HG03460 (cell line): ENCODE measurements around the gene AKAP9.
"Not testable (repeated sequence)": the region's sequence is repeated elsewhere in the genome, so short reads cannot be mapped to it uniquely, and the experiment has no call there.

Source experiments
- ATAC-seq: cut with Tn5 transposase; IDR thresholded peaks from one replicate; pipeline ENCODE4 v1.9.1; 2021; ENCODE audit not compliant: unreplicated experiment

Gene AKAP9

DNA sequence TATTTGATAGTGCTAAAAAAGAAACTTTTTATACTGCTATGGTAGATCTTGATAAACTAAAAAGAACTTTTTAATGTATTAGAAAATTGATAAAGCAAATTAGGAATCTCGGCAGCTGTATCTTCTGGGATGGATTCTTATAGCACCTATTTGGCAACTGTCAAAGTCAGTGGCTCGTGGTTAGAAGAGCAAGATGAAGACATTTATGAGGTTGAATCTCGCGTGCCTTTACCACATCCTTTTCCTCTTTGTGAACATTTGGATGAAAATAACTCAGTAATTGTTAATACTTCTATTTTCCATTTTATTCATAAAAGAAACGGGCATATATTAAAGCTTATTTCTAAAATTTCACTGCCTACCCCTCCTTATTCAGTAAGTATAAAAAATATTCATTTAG, 117.4 kb downstream of the AKAP9 start:
- peak; percentile 56 for ATAC-seq

DNA sequence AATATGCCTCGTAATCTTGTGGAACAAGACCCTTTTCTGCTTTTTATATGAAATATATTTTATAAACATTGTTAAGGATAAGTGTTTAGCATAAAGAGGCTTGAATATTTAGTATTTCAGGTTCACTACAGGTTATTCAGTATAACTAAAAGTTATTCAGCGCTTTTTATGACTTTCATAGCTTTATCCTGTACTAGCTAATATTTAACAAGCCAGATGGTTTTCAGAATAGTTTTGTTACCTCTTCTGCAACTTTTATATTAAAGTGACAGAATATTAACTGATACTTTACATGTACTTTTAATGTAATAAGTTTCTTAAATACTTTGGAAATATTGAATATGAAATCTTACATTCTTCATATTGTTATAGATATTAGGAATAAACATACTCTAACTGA, 118.2 kb downstream of the AKAP9 start:
- ATAC-seq = no peak

DNA sequence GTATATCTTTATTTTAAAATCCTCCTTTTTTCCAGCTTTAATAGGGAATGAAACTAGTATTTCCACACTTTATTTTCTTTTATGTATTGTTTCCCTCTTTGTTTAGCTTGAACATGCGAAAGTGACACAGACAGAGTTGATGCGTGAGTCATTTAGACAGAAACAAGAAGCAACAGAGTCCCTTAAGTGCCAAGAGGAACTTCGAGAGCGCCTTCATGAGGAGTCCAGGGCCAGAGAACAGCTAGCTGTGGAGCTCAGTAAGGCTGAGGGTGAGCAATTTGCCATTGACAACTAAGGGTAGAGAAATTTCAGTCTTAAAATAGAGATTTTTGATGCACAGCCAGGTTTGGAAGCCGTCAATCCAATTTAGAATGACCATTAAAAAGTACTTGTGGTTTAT, 120.5 kb downstream of the AKAP9 start:
- no peak for ATAC-seq

DNA sequence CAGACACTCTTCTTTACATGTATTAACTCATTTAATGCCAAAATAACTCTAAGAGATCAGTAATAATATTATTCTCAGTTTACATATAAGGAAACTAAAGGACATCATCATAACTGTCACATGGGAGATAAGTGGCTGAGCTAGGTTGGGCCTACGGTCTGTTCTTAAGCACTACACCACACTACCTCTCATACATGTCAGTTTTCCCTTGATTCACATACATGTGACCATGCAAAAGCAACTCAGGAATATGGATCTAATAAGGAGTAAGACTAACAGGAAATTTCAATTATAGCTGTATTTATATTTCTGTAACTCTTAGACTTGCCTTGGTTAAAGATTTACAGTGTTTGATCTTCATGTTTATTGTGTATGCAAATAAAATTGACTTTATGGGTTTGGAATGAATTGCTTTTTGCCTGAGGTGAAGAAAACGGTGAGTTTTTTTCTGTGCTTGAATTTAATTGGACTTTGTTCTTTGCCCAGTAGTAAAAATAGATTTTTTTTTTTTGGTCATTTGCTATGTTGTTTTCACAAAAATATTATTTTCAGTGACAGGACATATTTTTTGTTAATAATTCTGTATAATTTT, 123.9 kb downstream of the AKAP9 start:
- ATAC-seq = no peak

DNA sequence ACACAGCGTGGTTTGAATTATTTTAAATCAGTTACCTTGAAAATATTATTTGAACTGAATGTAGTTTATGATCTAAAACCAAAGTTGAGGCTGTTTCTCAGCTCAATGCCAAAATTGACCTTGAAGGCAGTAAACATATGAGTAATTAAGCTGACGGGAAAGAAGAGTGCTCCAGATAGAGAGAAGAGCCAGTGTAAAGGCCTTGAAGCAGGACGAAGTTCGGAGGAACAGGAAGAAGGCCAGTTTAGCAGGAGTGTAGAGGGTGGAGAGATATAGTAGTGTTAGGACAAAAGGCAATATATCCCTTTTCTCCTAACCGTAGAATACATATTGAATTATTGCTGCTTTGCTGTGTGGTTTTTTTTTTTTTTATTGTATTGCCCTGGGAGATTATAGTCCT, 130.4 kb downstream of the AKAP9 start:
- ATAC-seq = no peak

DNA sequence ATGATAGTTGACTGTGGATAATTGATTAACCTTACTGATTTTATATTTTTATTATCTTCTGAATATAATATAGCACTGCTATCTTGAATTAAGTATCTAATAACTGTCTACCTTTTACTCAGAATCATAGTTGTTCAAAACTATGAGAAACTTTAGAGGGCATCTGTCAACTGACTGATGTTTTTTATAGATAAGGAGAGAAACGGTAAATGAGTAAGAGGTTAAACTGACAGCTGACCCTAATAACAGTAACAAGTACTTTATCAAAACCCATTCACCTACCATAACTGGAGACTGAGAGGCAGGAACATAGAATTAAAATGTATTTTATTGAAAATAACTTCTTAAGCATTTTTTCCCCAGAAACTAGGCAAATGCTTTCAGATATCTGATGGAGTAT, 131.5 kb downstream of the AKAP9 start:
- ATAC-seq = no peak

DNA sequence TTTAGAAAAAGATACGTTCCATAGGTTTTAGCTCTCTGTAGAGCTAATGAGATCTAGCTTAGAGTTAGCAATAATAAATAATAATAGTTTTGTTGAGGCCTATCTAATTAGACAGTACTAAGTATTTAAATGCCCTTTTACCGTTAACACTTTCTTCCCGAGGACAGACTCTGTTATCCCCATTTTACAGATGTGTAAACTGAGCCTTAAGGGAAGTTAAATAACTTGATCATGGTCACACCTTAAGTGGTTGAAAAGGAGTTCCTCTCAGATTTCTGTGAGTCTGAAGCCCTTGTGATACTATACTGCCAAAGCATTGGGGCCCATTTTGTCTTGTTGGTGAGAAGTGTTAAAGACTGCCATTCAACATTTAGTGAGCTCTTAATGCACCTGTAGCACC, 132.0 kb downstream of the AKAP9 start:
- no peak for ATAC-seq

DNA sequence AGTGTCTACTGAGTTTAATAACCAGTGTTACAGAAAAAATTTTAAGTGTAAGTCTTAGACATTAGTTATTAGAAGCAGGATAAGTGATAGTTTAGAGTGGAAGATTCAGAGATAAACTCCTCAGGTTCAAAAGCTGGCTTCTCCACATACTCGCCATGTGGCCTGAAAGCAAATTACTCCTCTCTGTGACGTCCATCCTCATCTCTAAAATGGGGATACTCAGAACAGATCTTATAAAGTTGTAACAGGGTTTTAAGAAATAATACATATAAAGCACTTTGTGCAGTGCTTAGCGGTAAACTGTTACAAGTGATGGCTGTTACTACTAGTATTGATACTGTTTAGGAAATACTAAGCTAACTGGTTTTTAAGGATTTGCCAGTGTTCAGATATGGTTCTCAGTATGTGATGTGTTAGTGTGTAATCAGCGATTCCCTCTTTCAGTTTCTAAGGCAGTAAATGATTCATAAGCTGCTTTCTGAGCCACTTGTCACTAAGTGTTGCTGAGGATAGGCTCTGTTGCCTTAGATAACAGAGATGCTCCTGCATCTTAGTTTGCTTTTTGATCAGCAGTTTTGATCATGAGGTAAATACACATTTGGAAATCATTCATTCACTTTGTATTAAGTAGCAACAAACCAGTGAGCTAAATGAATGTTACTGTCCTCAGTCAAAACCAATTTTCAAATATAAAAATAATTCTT, 134.9 kb downstream of the AKAP9 start:
- peak; percentile 85 for ATAC-seq

DNA sequence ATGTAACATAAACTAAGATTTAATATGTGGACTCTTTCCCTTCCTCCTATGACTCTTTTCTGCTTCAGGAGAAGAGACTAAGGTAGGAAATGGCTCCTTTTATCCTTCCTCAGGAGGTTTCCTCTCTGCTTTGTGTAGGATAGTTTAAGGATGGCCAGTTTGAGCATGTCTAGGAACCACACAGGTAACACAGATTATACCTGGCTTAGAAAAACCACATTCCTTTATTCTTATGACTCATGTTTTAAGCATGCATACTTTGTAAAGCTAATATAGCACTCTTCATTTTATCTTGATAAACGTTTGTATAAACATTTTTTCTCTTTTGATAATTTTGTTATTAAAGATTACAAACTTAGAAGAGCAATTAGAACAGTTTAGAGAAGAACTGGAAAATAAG, 135.8 kb downstream of the AKAP9 start:
- ATAC-seq = no peak

DNA sequence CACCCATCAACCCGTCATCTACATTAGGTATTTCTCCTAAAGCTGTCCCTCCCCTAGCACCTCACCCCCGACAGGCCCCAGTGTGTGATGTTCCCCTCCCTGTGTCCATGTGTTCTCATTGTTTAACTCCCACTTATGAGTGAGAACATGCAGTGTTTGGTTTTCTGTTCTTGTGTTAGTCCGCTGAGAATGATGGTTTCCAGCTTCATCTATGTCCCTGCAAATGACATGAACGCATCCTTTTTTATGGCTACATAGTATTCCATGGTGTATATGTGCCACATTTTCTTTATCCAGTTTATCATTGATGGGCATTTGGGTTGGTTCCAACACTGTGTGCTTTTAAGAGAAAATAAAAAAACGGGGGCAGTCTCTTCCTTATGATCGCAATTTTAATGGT, 143.3 kb downstream of the AKAP9 start:
- not testable (repeated sequence) for ATAC-seq

DNA sequence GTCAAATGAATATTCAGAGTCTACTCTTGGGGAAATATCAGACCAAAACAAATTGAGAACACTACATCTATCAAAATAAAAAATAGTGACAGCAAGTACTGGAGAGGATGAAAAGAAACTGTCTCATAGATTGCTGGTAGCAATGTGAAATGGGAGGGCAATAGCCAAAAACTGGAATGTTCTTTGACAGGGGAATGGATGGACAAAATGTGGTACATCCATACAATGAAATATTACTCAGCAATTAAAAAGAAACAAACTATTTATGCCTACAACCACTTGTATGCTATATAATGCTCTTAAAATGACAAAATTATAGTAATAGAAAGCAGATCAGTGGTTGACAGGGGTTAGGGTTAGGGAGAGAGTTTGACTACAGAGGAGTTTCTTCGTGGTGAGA, 147.6 kb downstream of the AKAP9 start:
- no peak for ATAC-seq

DNA sequence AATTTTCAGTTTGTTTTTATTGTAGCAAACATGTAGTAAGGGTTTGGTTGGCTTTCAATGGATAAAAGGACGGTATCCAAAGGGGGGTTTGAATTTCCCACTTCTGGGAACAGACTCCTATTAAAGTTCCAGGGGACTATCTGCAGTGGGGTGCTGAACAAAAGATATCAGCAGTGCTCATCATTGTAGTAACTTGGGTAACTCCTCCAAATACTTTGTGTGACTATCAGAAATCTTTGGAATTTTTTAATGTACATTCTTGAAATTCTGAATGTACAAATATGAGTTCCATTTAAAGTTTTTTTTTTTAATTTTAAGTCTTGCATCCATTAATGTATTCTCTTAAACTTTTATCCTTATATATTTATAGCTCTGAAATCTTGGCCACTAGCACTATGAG, 151.5 kb downstream of the AKAP9 start:
- ATAC-seq = no peak

DNA sequence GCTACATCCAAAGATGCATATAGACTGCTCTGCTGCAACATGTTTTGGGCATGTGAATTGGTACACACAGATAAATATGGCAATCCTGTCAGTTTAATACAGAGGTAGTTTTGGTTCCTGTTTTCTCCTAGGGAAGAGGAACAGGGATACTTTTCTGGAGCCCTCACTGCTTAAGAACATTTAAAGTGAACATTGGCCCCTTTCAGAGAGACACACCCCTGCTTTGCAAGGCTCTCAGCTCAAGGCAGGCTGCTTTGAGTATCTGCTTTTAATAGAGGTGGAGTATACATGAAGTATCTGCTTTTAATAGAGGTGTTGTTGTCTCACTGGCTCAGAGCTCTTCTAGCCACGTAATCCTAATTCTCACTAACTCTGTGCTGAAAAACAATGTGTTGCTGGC, 154.7 kb downstream of the AKAP9 start:
- ATAC-seq = no peak

DNA sequence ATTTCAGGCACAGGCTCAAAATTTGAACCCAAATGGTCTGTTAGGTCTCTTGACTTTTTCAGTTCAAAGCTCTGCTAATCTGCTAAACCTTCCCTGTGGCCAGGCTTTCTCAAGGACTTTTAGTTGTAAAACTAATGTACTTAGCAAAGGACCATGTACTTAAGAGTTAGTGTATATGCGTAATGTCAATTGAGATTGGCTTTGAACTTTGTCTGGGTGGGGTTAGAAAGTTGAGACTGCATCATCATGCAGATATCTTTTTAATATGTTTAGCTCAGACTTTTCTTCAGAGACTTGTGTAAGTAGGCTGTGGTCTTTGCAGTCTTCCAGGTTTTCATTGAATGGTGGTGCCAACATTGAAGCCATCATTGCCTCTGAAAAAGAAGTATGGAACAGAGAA, 159.9 kb downstream of the AKAP9 start:
- no peak for ATAC-seq

DNA sequence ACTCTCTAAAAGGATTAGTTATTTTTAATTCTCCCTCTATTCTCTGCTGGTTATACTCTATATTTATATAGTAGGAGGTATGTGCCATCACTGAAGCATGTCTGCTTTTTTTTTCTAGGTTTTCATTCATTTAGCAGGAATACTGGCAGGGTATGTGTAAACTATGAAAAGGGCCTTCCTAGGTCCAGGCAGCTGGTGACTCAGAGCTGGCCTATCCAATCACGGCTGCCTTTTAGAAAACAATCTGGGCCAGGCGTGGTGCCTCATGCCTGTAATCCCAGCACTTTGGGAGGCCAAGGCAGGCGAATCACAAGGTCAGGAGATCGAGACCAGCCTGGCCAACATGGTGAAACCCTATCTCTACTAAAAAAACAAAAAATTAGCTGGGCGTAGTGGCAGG, 162.2 kb downstream of the AKAP9 start:
- ATAC-seq = not testable (repeated sequence)

DNA sequence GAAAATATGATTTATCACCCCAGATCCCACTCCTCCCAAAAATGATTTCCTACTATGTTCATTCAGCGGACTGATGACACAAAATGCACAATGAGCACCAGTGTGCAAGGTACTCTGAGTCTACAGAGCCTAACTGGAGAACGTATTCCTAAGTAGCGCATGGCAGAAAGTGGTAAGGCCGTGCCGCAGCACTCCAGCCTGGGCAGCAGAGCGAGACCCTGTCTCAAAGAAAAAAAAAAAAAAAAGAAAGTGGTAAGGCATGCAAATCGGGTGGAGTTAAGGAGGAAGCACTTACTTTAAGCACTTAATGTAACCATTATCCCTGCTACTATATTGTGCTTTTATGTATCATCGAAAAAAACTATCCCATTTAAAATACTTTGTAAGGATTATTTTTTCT, 168.2 kb downstream of the AKAP9 start:
- ATAC-seq = no peak

DNA sequence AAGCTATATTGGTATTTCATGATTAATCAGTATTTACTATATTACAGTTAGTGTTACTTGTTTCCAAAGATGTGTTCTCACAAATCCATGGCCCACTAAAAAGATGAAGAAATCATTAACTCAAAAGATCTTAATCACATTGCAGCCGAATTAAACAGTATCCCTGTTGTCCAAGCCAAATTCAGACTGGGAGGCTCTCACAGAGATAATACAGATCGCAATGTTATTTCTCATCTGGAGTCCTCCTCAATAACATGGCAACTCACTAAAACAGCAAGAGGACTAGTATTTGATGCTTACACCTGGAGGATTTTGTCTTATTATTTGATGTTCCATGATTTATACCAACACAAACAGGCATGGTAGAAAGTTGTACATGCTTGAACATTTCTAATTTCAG, 170.2 kb downstream of the AKAP9 start:
- ATAC-seq = no peak

DNA sequence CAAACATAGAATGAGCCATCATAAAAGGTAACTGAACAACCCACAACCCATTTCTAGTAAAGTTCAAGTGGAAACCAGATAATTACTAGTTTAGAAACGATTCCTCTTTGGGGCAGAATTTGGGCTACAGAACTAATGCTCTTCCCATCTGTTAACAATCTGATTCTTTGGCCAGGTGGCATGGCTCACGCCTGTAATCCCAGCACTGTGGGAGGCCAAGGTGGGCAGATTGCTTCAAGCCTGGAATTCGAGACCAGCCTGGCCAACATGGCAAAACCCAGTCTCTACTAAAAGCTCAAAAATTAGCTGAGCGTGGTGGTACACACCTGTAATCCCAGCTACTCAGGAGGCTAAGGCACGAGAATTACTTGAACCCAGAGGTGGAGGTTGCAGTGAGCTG, 175.2 kb downstream of the AKAP9 start:
- no peak for ATAC-seq

DNA sequence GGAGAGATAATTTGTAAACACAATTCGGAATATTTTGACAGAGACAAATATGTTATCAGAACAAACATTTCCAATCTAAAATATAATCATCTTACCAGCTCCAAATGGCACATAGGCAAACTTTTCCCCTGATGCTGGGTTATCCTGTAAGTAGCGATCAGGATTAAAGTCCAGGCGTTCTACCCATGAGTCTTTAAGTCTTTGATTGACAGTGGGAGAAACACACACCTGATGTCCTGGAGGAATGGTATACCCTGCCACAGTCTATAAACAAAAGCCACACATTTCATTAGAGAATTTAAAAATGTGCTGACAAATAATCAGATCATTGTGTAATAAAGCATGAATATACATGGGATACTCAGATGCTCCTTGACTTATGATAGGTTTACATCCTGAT, 176.3 kb downstream of the AKAP9 start:
- ATAC-seq = no peak

DNA sequence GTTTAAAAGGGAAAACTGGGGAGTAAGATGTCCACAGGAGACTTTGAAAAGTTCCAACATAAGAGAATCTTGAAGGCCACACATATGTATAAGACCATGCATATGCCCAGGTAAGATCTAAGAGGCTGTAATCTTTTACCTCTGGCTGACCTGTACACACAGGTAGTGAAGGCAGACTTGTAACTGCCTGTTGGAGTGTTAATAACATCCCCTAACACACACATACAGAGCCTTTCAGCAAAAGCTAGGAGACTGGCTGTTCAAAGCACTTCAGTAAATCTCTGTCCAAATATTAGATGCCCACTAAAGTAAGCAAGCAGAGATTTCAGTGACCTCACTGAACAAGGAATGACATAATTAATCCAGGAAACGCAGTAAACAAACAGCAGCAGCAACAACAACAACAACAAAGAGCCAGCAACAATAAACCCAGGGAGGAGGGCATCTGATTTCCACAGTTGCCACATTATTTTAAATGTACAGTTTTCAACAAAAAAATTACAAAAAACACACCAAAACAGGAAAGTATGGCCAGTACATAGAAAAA, 178.6 kb downstream of the AKAP9 start:
- ATAC-seq = no peak

DNA sequence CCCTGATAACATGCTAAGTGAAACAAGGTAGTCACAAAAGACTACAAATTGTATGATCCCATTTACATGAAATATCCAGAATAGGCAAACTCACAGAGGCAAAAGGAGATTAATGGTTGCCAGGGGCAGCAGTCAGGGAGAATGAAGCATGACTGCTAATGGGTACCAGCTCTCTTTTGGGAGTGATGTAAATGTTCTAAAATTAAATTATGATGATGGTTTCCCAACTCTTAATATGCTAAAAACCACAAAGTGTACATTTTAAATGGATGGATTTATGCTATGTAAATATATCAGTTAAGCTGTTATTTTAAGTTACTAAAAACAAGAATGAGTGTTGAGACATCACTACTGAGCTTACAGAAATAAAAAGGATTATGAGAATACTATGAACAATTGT, 181.0 kb downstream of the AKAP9 start:
- no peak for ATAC-seq

DNA sequence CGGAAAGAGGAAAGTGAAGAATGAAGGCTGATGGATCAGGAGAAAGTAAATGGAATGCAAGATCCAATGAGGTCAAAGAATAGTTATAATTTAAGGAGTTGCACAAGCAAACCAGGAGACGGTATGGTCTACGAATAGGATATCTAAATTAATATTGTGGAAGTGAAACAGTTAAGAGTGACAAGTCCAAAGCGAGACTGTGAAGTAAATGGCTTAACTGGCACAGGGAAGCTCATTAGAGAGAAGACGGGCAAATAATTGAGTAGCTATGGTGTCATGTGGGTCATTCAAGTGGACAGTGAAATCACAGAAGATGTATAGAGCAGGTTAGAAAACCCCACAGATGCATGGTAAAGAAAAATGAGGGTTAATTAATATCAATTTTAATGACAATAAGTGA, 190.4 kb downstream of the AKAP9 start:
- ATAC-seq = no peak

DNA sequence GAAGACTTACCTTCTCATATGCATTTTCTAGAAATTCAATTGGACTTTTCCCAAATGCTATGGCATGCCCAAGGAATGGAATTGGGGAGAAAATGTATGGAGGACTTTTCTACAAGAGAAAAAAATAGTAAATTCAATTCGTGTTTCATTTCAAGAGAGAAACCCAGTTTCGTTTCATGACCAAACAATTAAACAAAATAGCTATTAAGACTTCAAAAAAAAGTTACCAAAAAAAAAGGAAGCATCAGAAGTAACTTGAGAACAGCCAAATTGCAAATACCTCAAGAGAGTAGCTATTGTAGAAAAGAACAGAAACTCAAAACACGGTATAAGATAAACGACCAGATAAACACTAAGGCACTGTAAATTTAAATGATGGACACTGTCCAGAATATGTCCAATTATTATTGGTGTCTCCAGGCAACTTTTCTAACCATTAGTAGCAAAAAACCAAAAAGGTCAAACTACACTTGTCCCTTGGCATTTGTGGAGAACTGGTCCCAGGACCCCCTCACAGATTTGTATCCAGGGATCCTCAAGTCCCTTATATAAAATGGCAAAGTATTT, 191.2 kb downstream of the AKAP9 start:
- ATAC-seq = no peak
